Measurements from ENCODE around the gene TRIM33. TPM values are rescaled to one million over a fixed set of nuclear protein-coding genes. Genes with fewer than 3 reads are reported as not detected.

The TRIM33 gene
- total and polyA plus RNA-seq, 2 donors (not counting 1 experiment from before 2014, with no cell fraction given) = 13.7 to 61.0 TPM

DNA sequence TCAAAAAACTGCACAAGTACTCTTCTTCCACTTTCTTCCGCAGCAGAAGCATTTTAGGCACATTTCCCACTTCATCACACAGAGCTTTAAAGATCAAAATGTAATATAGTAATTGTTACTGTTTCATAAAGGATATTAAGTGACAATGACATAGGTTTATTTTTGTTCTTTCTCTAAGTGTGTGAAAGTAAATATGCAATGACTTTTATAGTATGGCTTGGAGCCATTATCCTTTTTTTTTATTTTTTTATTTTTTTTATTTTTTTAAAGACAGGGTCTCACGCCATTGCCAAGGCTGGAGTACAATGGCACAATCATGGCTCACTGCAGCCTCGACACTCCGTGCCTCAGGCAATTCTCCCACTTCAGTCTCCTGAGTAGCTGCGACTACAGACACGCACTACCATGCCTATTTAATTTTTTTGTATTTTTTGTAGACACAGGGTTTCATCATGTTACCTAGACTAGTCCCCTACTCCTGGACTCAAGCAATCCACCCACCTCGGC is 7.0 kb downstream of the TRIM33 start:
- H3K4me1 ChIP-seq (ENCODE audit: control insufficient read depth in 2 of 2, insufficient read depth in 2 of 2, low read length in 2 of 2) = peaks cover 26% of the 10 kb centered on the region in 2 donors
- ATAC-seq (ENCODE audit: low read depth) (no peak), DNase-seq (no peak)
- H3K4me3 ChIP-seq (ENCODE audit: control extremely low read depth in 1 of 5, extremely low read depth in 1 of 5, insufficient read depth in 1 of 5, low read depth in 2 of 5, low read length in 4 of 5) = no peak overlapping the region
- H3K36me3 ChIP-seq (replicated peaks in 1 of 2; ENCODE audit: control extremely low read depth in 1 of 2, control insufficient read depth in 1 of 2, extremely low read depth in 1 of 2, insufficient read depth in 2 of 2, low read length in 1 of 2) = peaks cover 0 to 18% of the 10 kb centered on the region in 2 experiments
- H3K27me3 ChIP-seq (replicated peaks in 1 of 4; ENCODE audit: control extremely low read depth in 1 of 4, control insufficient read depth in 3 of 4, insufficient read depth in 4 of 4, low read length in 3 of 4) = no peaks in the 10 kb centered on the region
- POLR2A ChIA-PET = no interaction called here
- Mint-ChIP-seq H3K9me3 (ENCODE audit: insufficient read depth) (no peaks in the 10 kb centered on the region), H3K27ac (no peak overlapping the region), H3K4me3 (no peak overlapping the region), H3K4me1 (peaks cover 52% of the 10 kb centered on the region), H3K27me3 (no peaks in the 10 kb centered on the region)
- H3K9me3 ChIP-seq (ENCODE audit: control extremely low read depth in 1 of 3, control insufficient read depth in 2 of 3, insufficient read depth in 1 of 3, low read length in 2 of 3) = no peaks in the 10 kb centered on the region
- no peak for TF ChIP-seq EZH2 (IDR thresholded peaks at IDR 0.05; ENCODE audit: borderline replicate concordance, insufficient read depth, low read depth, low read length, poor library complexity, severe bottlenecking)
- TF ChIP-seq, protein P1, sequence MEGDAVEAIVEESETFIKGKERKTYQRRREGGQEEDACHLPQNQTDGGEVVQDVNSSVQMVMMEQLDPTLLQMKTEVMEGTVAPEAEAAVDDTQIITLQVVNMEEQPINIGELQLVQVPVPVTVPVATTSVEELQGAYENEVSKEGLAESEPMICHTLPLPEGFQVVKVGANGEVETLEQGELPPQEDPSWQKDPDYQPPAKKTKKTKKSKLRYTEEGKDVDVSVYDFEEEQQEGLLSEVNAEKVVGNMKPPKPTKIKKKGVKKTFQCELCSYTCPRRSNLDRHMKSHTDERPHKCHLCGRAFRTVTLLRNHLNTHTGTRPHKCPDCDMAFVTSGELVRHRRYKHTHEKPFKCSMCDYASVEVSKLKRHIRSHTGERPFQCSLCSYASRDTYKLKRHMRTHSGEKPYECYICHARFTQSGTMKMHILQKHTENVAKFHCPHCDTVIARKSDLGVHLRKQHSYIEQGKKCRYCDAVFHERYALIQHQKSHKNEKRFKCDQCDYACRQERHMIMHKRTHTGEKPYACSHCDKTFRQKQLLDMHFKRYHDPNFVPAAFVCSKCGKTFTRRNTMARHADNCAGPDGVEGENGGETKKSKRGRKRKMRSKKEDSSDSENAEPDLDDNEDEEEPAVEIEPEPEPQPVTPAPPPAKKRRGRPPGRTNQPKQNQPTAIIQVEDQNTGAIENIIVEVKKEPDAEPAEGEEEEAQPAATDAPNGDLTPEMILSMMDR (IDR thresholded peaks at IDR 0.05) = no peak
- no peak overlapping the region for H3K4me2 ChIP-seq (replicated peaks; ENCODE audit: low read depth, low read length, poor library complexity, severe bottlenecking)
- peaks cover 67% of the 10 kb centered on the region for H4K20me1 ChIP-seq (ENCODE audit: control insufficient read depth, insufficient read depth, low read length, poor library complexity, severe bottlenecking)
- 95% methylated on average over 4 of the region's 7 CpGs for WGBS (ENCODE audit: insufficient coverage)
- CTCF ChIA-PET = no interaction called here
- peaks cover 100% of the 10 kb centered on the region for H3K79me2 ChIP-seq (ENCODE audit: control insufficient read depth, insufficient read depth, low read length)
- no peak overlapping the region for H2AFZ ChIP-seq (ENCODE audit: insufficient read depth, low read depth, low read length, poor library complexity, severe bottlenecking)
- H3K9ac ChIP-seq (ENCODE audit: low read length) = no peak overlapping the region
- no peak overlapping the region for H3K27ac ChIP-seq (ENCODE audit: low read length in 2 of 2)
- intact Hi-C loops (cut with micrococcal nuclease) = no loop called here

- no peaks in the 10 kb centered on the region for H3K27me3 Mint-ChIP-seq
- ChIA-PET POLR2A (no interaction called here), CTCF (no interaction called here)
- no peak overlapping the region for H3K9ac ChIP-seq (ENCODE audit: low read length)
- no peak overlapping the region for H3K4me3 Mint-ChIP-seq
- H3K4me1 Mint-ChIP-seq = peaks cover 40% of the 10 kb centered on the region
- TF ChIP-seq, protein P1 (IDR thresholded peaks at IDR 0.05) = no peak
- TF ChIP-seq EZH2 (IDR thresholded peaks at IDR 0.05; ENCODE audit: borderline replicate concordance, insufficient read depth, low read depth, low read length, poor library complexity, severe bottlenecking) = no peak
- H4K20me1 ChIP-seq (ENCODE audit: control insufficient read depth, insufficient read depth, low read length, poor library complexity, severe bottlenecking) = peaks cover 71% of the 10 kb centered on the region
- peaks cover 0 to 1% (median 0%) of the 10 kb centered on the region in 3 donors for H3K9me3 ChIP-seq (ENCODE audit: control extremely low read depth in 1 of 3, control insufficient read depth in 2 of 3, insufficient read depth in 1 of 3, low read length in 2 of 3)
- ATAC-seq (ENCODE audit: low read depth) (no peak), DNase-seq (no peak)
- no peaks in the 10 kb centered on the region for H3K9me3 Mint-ChIP-seq (ENCODE audit: insufficient read depth)
- H3K27ac Mint-ChIP-seq = no peak overlapping the region
- H3K4me2 ChIP-seq (replicated peaks; ENCODE audit: low read depth, low read length, poor library complexity, severe bottlenecking) = no peak overlapping the region
- peaks cover 0 to 14% of the 10 kb centered on the region in 2 experiments for H3K36me3 ChIP-seq (replicated peaks in 1 of 2; ENCODE audit: control extremely low read depth in 1 of 2, control insufficient read depth in 1 of 2, extremely low read depth in 1 of 2, insufficient read depth in 2 of 2, low read length in 1 of 2)
- peak overlapping the region in 1 of 2 donors; percentile 48 for H3K27ac ChIP-seq (ENCODE audit: low read length in 2 of 2)
- H3K79me2 ChIP-seq (ENCODE audit: control insufficient read depth, insufficient read depth, low read length) = peaks cover 100% of the 10 kb centered on the region
- no peaks in the 10 kb centered on the region for H3K27me3 ChIP-seq (replicated peaks in 1 of 4; ENCODE audit: control extremely low read depth in 1 of 4, control insufficient read depth in 3 of 4, insufficient read depth in 4 of 4, low read length in 3 of 4)
- no peak overlapping the region for H2AFZ ChIP-seq (ENCODE audit: insufficient read depth, low read depth, low read length, poor library complexity, severe bottlenecking)
- no peak overlapping the region for H3K4me3 ChIP-seq (ENCODE audit: control extremely low read depth in 1 of 5, extremely low read depth in 1 of 5, insufficient read depth in 1 of 5, low read depth in 2 of 5, low read length in 4 of 5)
- intact Hi-C loops (cut with micrococcal nuclease) = no loop called here
- H3K4me1 ChIP-seq (ENCODE audit: control insufficient read depth in 2 of 2, insufficient read depth in 2 of 2, low read length in 2 of 2) = peaks cover 7 to 10% of the 10 kb centered on the region in 2 donors
Observed at GRCh38 chr1:114502080-114502479, 8.9 kb downstream of the TRIM33 start.

Measured in B cell (primary cell).